Endothelial cell of umbilical vein (primary cell): ENCODE results near the gene ZNF248. TPM values are rescaled to one million over a fixed set of nuclear protein-coding genes. Genes with fewer than 3 reads are reported as not detected.

Experiments used
- BruUV-seq: library from RNA; stranded (reverse); fragments of 400-500 nt; replicated peaks from 2 replicates; lab custom pipeline; 2021; lab: Mats Ljungman, UMichigan
- CTCF ChIA-PET: fragments of 300-600, 350-600 bp; sonication (Branson Sonifier 250); formaldehyde crosslinking; loops from one replicate; lab custom pipeline; 2021; ENCODE audit warnings: antibody characterized with exemption, inconsistent platforms; lab: Charles Lee
- POLR2A ChIA-PET: fragments of 300-600, 350-600 bp; sonication (Branson Sonifier 250); formaldehyde crosslinking; loops from one replicate; lab custom pipeline; 2021; ENCODE audit warnings: antibody characterized with exemption, inconsistent platforms; lab: Charles Lee
- DNase-seq: peaks from one replicate; pipeline ENCODE4 v3.0.0-alpha.2; 2011; ENCODE audit warnings: low read depth, low spot score
- FAIRE-seq: peaks from 2 replicates; lab custom pipeline; 2011; peaks lifted over from hg19 to GRCh38; lab: Jason Lieb, UNC
- H2AFZ ChIP-seq: 2 replicates; pipeline ENCODE4 v1.6.0; 2012; ENCODE audit warnings: low read depth, low read length, control low read depth, inconsistent platforms
- H3K27ac ChIP-seq: 2 replicates; pipeline ENCODE4 v1.5.1; 2011; ENCODE audit warnings: low read depth, mild to moderate bottlenecking, control low read depth, low read length, moderate library complexity; ENCODE audit not compliant: insufficient read depth
- H3K27me3 ChIP-seq, 2 experiments: 2 replicates each; pipeline versions ENCODE4 v1.6.0 to v1.6.1; 2011; ENCODE audit warnings: low read length in 2 of 2, mixed read lengths in 1 of 2; ENCODE audit not compliant: control insufficient read depth in 2 of 2, insufficient read depth in 2 of 2
- H3K36me3 ChIP-seq, 2 experiments: 2 replicates in 1 of 2; 3 replicates in 1 of 2; pipeline ENCODE4 v1.5.1; 2011; ENCODE audit warnings: low read length in 2 of 2, mild to moderate bottlenecking in 1 of 2, moderate library complexity in 1 of 2; ENCODE audit not compliant: control insufficient read depth in 2 of 2, insufficient read depth in 2 of 2; ENCODE audit errors: extremely low read depth in 1 of 2
- H3K4me1 ChIP-seq: 3 replicates; pipeline ENCODE4 v1.5.1; 2011; ENCODE audit warnings: mild to moderate bottlenecking, low read length; ENCODE audit not compliant: control insufficient read depth, insufficient read depth; ENCODE audit errors: extremely low read depth
- H3K4me2 ChIP-seq: 2 replicates; pipeline ENCODE4 v1.6.1; 2011; ENCODE audit warnings: low read length, control low read depth, mixed read lengths; ENCODE audit not compliant: insufficient read depth
- H3K4me3 ChIP-seq, 3 experiments: fragments of 200-600 bp in 1 of 3; sonication (generic), shearing (Covaris generic) in 1 of 3; replicated peaks in 1 of 3; 2 replicates each; pipeline ENCODE4 v1.5.1; 2011 to 2016; ENCODE audit warnings: control low read depth in 3 of 3, low read length in 3 of 3, mild to moderate bottlenecking in 2 of 3, inconsistent platforms in 1 of 3, low read depth in 1 of 3, moderate library complexity in 1 of 3; ENCODE audit not compliant: insufficient read depth in 1 of 3
- H3K79me2 ChIP-seq: 2 replicates; pipeline ENCODE4 v1.6.0; 2012; ENCODE audit warnings: low read length, inconsistent platforms; ENCODE audit not compliant: control insufficient read depth, insufficient read depth
- H3K9ac ChIP-seq: replicated peaks from 2 replicates; pipeline ENCODE3; 2011; ENCODE audit warnings: low read length, control low read depth; ENCODE audit not compliant: insufficient read depth; ENCODE audit errors: extremely low read depth
- H3K9me1 ChIP-seq: replicated peaks from 3 replicates; pipeline ENCODE4 v1.6.0; 2011; ENCODE audit warnings: mild to moderate bottlenecking, low read length; ENCODE audit not compliant: control insufficient read depth, insufficient read depth; ENCODE audit errors: extremely low read depth
- H3K9me3 ChIP-seq: replicated peaks from 2 replicates; pipeline ENCODE4 v1.5.1; 2012; ENCODE audit warnings: low read length, inconsistent platforms; ENCODE audit not compliant: control insufficient read depth, insufficient read depth
- H4K20me1 ChIP-seq: replicated peaks from 2 replicates; pipeline ENCODE3; 2011; ENCODE audit warnings: mild to moderate bottlenecking, low read length; ENCODE audit not compliant: control insufficient read depth, insufficient read depth; ENCODE audit errors: extremely low read depth
- CTCF ChIP-seq, 2 donors: IDR thresholded peaks; 1 replicate in 1 of 2; 2 replicates in 1 of 2; pipeline ENCODE4 v1.5.1; 2011; ENCODE audit warnings: low read length in 2 of 2, mild to moderate bottlenecking in 2 of 2, moderate library complexity in 2 of 2, control low read depth in 1 of 2, inconsistent platforms in 1 of 2, low read depth in 1 of 2; ENCODE audit not compliant: insufficient read depth in 1 of 2; ENCODE audit errors: extremely low read depth in 1 of 2
- EZH2 ChIP-seq: IDR thresholded peaks from 2 replicates; pipeline ENCODE4 v1.6.1; 2012; ENCODE audit warnings: borderline replicate concordance, low read depth, mild to moderate bottlenecking, moderate library complexity, low read length, inconsistent platforms; ENCODE audit not compliant: severe bottlenecking
- FOS ChIP-seq: IDR thresholded peaks from 2 replicates; pipeline ENCODE4 v1.6.1; 2011; ENCODE audit warnings: mild to moderate bottlenecking, low read length, moderate library complexity, borderline replicate concordance; ENCODE audit not compliant: insufficient read depth
- GATA2 ChIP-seq: IDR thresholded peaks from 2 replicates; pipeline ENCODE4 v1.7.0; 2011; ENCODE audit warnings: low read depth, mild to moderate bottlenecking, moderate library complexity, mixed read lengths, low read length; ENCODE audit not compliant: insufficient read length, insufficient read depth
- JUN ChIP-seq: IDR thresholded peaks from 2 replicates; pipeline ENCODE4 v1.6.1; 2011; ENCODE audit warnings: borderline replicate concordance, low read depth; ENCODE audit not compliant: insufficient read length, insufficient read depth
- MAX ChIP-seq: IDR thresholded peaks from 2 replicates; pipeline ENCODE4 v1.6.1; 2011; ENCODE audit not compliant: insufficient read depth, insufficient read length
- MYC ChIP-seq: IDR thresholded peaks from one replicate; pipeline ENCODE4 v1.6.1; 2011; ENCODE audit warnings: mild to moderate bottlenecking, low read depth, low read length
- POLR2A ChIP-seq: IDR thresholded peaks from 2 replicates; pipeline ENCODE4 v1.6.1; 2012; ENCODE audit warnings: low read depth, mild to moderate bottlenecking, control low read depth, low read length
- POLR2AphosphoS5 ChIP-seq: IDR thresholded peaks from 2 replicates; pipeline ENCODE4 v1.6.1; 2012; ENCODE audit warnings: low read depth, mild to moderate bottlenecking, control low read depth, low read length, moderate library complexity; ENCODE audit not compliant: insufficient read depth
- dilution Hi-C: fragments of 300-500 bp; cut with MboI; formaldehyde crosslinking; loops from one replicate; pipeline ENCODE4 v1.15.0; 2019; ENCODE audit warnings: low sequenced_read_pairs; ENCODE audit not compliant: extremely low pct_ligation_motif_present
- intact Hi-C: fragments of 100-400 bp; cut with micrococcal nuclease; formaldehyde crosslinking; loops from one replicate; pipeline ENCODE4 v1.10.0; 2022
- polyA plus RNA-seq, 4 experiments: library from polyadenylated mRNA; depleted of rRNA in 3 of 4; stranded (reverse) in 3 of 4; unstranded in 1 of 4; fragments of >200 nt; gene quantifications; 2 replicates each; pipeline versions ENCODE4 v1.2.1 to v1.2.3, GENCODE V29; 2011 to 2012; ENCODE audit warnings: missing spikeins in 1 of 4
- total RNA-seq: library from RNA; stranded (reverse); gene quantifications from 2 replicates; pipeline ENCODE4 v1.2.3, GENCODE V29; 2021

ZNF248 gene
- total and polyA plus RNA-seq, 2 donors (not counting 3 experiments of a cell fraction or from before 2014, with no cell fraction given) = 4.3 to 6.5 TPM

DNA sequence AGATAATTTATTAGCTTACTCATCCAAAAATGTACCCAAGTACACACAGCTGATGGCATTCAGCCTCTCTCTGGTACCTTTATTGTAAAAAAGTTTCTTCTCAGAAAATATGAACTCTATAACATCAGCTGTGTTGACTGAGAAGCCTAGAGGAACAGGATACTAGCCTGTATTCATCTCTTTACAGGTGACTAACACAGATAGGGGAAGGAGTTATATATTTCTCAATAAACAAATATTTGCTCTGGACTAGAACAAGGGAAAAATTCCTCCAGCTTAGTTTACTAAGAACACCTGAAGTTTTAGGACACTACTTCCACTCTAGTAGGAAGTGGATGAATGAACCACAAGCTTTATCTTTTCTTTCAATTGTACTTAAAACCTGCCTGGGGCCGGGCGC, 67.8 kb downstream of the ZNF248 start:
- no peak overlapping the region for H3K27ac ChIP-seq
- ChIA-PET CTCF (no interaction called here), POLR2A (no interaction called here)
- H3K9ac ChIP-seq = no peak overlapping the region
- intact Hi-C loops (no loop called here), dilution Hi-C loops (no loop called here)
- H3K79me2 ChIP-seq = no peaks in the 10 kb centered on the region
- no peaks in the 10 kb centered on the region for H3K36me3 ChIP-seq
- no TSS peak for BruUV-seq
- H3K9me3 ChIP-seq = peaks cover 3% of the 10 kb centered on the region
- no peaks in the 10 kb centered on the region for H3K27me3 ChIP-seq
- TF ChIP-seq MYC = no peak
- TF ChIP-seq FOS = no peak
- H3K4me1 ChIP-seq = no peaks in the 10 kb centered on the region
- no peak overlapping the region for H2AFZ ChIP-seq
- FAIRE-seq (no peak), DNase-seq (no peak)
- H3K9me1 ChIP-seq = no peaks in the 10 kb centered on the region
- H3K4me2 ChIP-seq = no peak overlapping the region
- H4K20me1 ChIP-seq = no peaks in the 10 kb centered on the region
- H3K4me3 ChIP-seq = no peak overlapping the region

DNA sequence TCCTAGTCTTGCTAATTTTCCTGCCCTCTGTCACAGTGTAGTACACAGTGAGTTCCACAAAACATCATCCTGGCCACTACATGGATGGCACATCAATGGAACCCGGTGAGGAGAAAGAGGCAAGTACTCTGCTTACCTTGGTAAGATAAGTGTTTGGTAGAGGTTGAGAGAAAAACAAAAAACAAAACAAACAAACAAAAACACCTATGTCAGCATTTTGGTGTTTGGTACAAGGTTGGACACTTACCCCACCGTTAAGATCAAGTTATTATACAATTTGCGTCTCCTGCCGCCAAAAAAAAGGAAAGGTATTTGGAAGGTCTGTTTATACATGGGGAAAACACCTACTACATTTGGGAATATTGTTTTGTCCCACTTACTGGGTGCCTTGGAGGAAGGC, 72.7 kb downstream of the ZNF248 start:
- CTCF ChIA-PET = no interaction called here

More for the DNA sequence above, 72.7 kb downstream of the ZNF248 start:
- no peaks in the 10 kb centered on the region for H3K79me2 ChIP-seq
- no TSS peak for BruUV-seq
- peaks cover 2% of the 10 kb centered on the region for H3K9me3 ChIP-seq
- H3K27ac ChIP-seq = no peak overlapping the region
- no peak overlapping the region for H2AFZ ChIP-seq
- no peaks in the 10 kb centered on the region for H3K27me3 ChIP-seq
- no peak for DNase-seq
- intact Hi-C loops = no loop called here
- no peaks in the 10 kb centered on the region for H3K9me1 ChIP-seq
- no peaks in the 10 kb centered on the region for H4K20me1 ChIP-seq
- POLR2A ChIA-PET = no interaction called here
- H3K4me1 ChIP-seq = no peaks in the 10 kb centered on the region
- no peaks in the 10 kb centered on the region for H3K36me3 ChIP-seq
- no peak overlapping the region for H3K4me3 ChIP-seq
- no peak for TF ChIP-seq CTCF (IDR thresholded peaks at IDR 0.05; ENCODE audit: extremely low read depth in 1 of 2, insufficient read depth in 1 of 2, low read depth in 1 of 2, low read length in 2 of 2)
- no peak for TF ChIP-seq JUN
- TF ChIP-seq MYC = no peak
- TF ChIP-seq EZH2 = no peak
- no peak for TF ChIP-seq POLR2A
- TF ChIP-seq FOS = no peak
- no peak for TF ChIP-seq POLR2AphosphoS5
- TF ChIP-seq MAX = no peak
- no peak for TF ChIP-seq GATA2
- FAIRE-seq = no peak
- no peak overlapping the region for H3K9ac ChIP-seq
- H3K4me2 ChIP-seq = no peak overlapping the region
- dilution Hi-C loops = no loop called here
